22Rv1 (cell line): ENCODE measurements around the gene SPATA31A3.
"Not testable (repeated sequence)": the region's sequence is repeated elsewhere in the genome, so short reads cannot be mapped to it uniquely, and the experiment has no call there.

Experiments
- ZFX ChIP-seq: fragments of 450-650 bp; IDR thresholded peaks from 2 replicates; pipeline ENCODE4 v1.6.1; 2017; ENCODE audit warnings: antibody characterized with exemption, borderline replicate concordance
- TF ChIP-seq, protein P1 (sequence below): fragments of 450-650 bp; IDR thresholded peaks from 2 replicates; pipeline ENCODE4 v1.5.1; 2017; ENCODE audit warnings: mild to moderate bottlenecking

DNA sequence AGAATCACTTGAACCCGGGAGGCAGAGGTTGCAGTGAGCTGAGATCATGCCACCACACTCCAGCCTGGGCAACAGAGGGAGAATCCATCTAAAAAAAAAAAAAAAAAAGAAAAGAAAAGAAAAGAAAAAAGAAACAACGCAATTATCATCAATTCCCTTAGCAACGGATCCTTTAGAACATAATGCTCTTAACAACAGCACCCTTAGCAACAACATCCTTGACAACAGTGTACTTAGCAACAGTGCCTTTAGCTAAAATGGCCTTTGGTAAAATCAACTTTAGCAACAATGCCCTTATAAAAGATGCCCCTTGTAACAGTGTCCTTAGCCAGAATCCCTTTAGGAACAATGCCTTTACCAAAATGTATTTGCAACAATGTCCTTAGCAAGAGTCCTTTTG is 54.7 kb downstream of the SPATA31A3 start:
- TF ChIP-seq, protein P1, sequence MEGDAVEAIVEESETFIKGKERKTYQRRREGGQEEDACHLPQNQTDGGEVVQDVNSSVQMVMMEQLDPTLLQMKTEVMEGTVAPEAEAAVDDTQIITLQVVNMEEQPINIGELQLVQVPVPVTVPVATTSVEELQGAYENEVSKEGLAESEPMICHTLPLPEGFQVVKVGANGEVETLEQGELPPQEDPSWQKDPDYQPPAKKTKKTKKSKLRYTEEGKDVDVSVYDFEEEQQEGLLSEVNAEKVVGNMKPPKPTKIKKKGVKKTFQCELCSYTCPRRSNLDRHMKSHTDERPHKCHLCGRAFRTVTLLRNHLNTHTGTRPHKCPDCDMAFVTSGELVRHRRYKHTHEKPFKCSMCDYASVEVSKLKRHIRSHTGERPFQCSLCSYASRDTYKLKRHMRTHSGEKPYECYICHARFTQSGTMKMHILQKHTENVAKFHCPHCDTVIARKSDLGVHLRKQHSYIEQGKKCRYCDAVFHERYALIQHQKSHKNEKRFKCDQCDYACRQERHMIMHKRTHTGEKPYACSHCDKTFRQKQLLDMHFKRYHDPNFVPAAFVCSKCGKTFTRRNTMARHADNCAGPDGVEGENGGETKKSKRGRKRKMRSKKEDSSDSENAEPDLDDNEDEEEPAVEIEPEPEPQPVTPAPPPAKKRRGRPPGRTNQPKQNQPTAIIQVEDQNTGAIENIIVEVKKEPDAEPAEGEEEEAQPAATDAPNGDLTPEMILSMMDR: not testable (repeated sequence)
- TF ChIP-seq ZFX: not testable (repeated sequence)
